GM12873 (cell line): Measurements from ENCODE around the gene SAMHD1.

Source experiments
- CTCF ChIP-seq: IDR thresholded peaks from 2 replicates; pipeline ENCODE4 v1.5.1; 2012; ENCODE audit warnings: low read depth, mild to moderate bottlenecking, moderate library complexity, low read length, control low read depth; ENCODE audit not compliant: insufficient read depth; ENCODE audit errors: missing control alignments

Gene SAMHD1

GRCh38 chr20:36886859-36887751 is 64.4 kb downstream of the SAMHD1 start:
- TF ChIP-seq CTCF, result peak; percentile 97

GRCh38 chr20:36885356-36885755 is 66.2 kb downstream of the SAMHD1 start:
- no peak for TF ChIP-seq CTCF

- no peak for TF ChIP-seq CTCF
Measured at GRCh38 chr20:36883977-36884535, 67.5 kb downstream of the SAMHD1 start.

- TF ChIP-seq CTCF, result no peak
Measured at GRCh38 chr20:36881888-36882287, 69.6 kb downstream of the SAMHD1 start.

GRCh38 chr20:36881331-36881730 is 70.2 kb downstream of the SAMHD1 start:
- TF ChIP-seq CTCF, result no peak

GRCh38 chr20:36880741-36881250 is 70.7 kb downstream of the SAMHD1 start:
- TF ChIP-seq CTCF, result no peak

- no peak for TF ChIP-seq CTCF
Measured at GRCh38 chr20:36878941-36879340, 72.6 kb downstream of the SAMHD1 start.
